Cardiac ventricle fibroblast (primary cell): ENCODE results near the gene TBATA. TPM values are rescaled to one million over a fixed set of nuclear protein-coding genes. Genes with fewer than 3 reads are reported as not detected.

Experiments used
- total RNA-seq: library from RNA; depleted of rRNA; stranded (reverse); fragments of >200 nt; gene quantifications from 2 replicates; pipeline ENCODE4 v1.2.3, GENCODE V29; 2015

TBATA gene, protein sequence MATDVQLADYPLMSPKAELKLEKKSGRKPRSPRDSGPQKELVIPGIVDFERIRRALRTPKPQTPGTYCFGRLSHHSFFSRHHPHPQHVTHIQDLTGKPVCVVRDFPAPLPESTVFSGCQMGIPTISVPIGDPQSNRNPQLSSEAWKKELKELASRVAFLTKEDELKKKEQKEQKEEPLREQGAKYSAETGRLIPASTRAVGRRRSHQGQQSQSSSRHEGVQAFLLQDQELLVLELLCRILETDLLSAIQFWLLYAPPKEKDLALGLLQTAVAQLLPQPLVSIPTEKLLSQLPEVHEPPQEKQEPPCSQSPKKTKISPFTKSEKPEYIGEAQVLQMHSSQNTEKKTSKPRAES
- total RNA-seq = not detected in 2 replicates

DNA sequence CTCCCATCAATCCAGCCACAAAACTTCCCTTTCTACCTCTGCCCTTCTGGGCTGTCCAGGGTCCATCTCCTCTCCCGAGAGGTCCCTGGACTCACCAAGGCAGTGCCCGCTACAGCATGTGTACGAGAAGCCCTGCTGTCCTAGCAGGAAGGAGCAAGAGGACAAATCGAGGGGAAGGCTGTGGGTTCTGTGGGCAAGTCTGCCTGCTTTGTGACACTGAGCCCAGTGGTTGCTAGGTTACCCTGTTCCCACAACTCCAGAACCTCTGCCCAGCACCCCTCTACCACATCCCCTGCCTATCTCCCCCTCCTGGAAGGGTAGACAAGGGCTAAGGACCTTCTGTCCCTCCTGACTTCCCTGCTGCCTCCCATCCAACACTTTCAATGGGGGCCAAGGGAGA is at the start of gene TBATA:
Gene TBATA (minus strand): TSS at position 188 of the 400 bp plus-strand sequence. CDS start 1,998 bp downstream, outside the sequence.

DNA sequence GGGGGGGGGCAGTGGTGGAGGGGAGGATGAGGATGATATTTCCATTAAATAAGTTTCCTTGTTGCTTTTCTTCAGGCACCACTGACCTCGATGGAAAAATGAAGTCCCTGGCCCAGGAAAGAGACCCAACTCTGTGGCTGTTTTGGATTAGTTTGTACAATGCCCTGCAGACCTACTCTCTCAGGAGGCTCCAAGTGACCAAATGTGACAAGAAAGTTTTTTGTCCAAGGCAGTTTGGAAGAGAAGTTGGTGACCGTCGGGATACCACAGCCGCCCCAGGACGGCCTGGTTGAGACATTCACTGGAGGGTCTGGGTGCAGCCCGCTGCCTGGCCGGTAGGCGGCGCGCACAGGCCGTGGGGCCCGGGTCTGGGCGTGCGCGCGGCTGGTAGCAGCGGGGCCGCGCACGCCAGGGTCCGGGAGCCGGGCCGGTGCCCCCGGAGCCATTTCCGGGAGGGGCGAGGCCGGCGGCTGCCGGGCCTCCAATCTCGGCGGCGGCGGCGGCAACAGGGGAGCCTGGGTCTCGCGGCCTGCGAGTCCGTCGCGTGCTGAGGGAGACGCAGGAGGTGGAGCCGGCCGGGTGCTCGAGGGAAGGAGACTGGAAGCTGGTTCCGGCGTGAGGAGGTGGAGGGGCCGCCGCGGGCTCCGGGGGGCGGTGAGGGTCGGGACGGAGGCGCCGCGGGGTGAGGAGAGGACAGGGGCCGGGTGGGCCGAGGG is 30.5 kb upstream of the TBATA start, which contains the start of gene SGPL1:
Gene SGPL1 (plus strand): TSS at position 445 of the 716 bp plus-strand sequence. CDS start 906 bp downstream, outside the sequence.

Other genes with a start within 250 kb of the TBATA start
- not detected in 2 replicates for gene PRF1, start 182.6 kb downstream of the TBATA start, total RNA-seq
- 0.50 and 0.83 TPM in 2 replicates for gene ADAMTS14, start 112.9 kb downstream of the TBATA start, total RNA-seq
- 12.4 and 13.3 TPM in 2 replicates for gene SGPL1, start 30.6 kb upstream of the TBATA start, total RNA-seq
- 21.5 and 22.8 TPM in 2 replicates for gene PCBD1, start 103.2 kb upstream of the TBATA start, total RNA-seq